ENCODE results near the gene KIR2DL4. TPM values are rescaled to one million over a fixed set of nuclear protein-coding genes. Genes with fewer than 3 reads are reported as not detected.
A peak's percentile ranks its signal among the peaks of the same experiment; 100 is the strongest.
"Not testable (repeated sequence)": the region's sequence is repeated elsewhere in the genome, so short reads cannot be mapped to it uniquely, and the experiment has no call there.

KIR2DL4 gene
- total RNA-seq (2022) (not detected in 2 replicates), Bru-seq, nascent RNA (not detected), BruChase-seq, experiment 1, labeled RNA remaining after a 6-hour chase (not detected), BruChase-seq, experiment 2, labeled RNA remaining after a 2-hour chase (not detected)
- long read RNA-seq = 0 reads

GRCh38 chr19:54803410-54803809, at the start of gene KIR2DL4:
KIR2DL4 (plus strand) TSS chr19:54803610; CDS start chr19:54803652, 42 bp downstream.
- Mint-ChIP-seq H3K36me3 (ENCODE audit: insufficient read depth, unreplicated experiment) (no peaks in the 10 kb centered on the region), H3K4me1 (ENCODE audit: low read depth, unreplicated experiment) (no peaks in the 10 kb centered on the region), H3K4me3 (ENCODE audit: low read depth, unreplicated experiment) (no peak within 1 kb of the TSS), H3K27ac (ENCODE audit: unreplicated experiment) (no peak within 1 kb of the TSS), H3K27me3 (ENCODE audit: unreplicated experiment) (peaks cover 84% of the 10 kb centered on the region), H3K9me3 (ENCODE audit: low read depth, unreplicated experiment) (peaks cover 6% of the 10 kb centered on the region)
- no TSS peak for BruUV-seq (replicated peaks)
- no peak for DNase-seq
- TF ChIP-seq CTCF (IDR thresholded peaks at IDR 0.05; ENCODE audit: unreplicated experiment) = no peak
- intact Hi-C loops (cut with micrococcal nuclease; ENCODE audit: unreplicated experiment) = no loop called here
- CTCF ChIA-PET = no interaction called here

GRCh38 chr19:54756204-54757110, 47.0 kb upstream of the KIR2DL4 start:
- H3K36me3 Mint-ChIP-seq (ENCODE audit: insufficient read depth, unreplicated experiment); CTCF ChIA-PET; intact Hi-C loops (cut with micrococcal nuclease; ENCODE audit: unreplicated experiment); H3K4me1 Mint-ChIP-seq (ENCODE audit: low read depth, unreplicated experiment); BruUV-seq (replicated peaks); H3K27ac Mint-ChIP-seq (ENCODE audit: unreplicated experiment); DNase-seq; H3K4me3 Mint-ChIP-seq (ENCODE audit: low read depth, unreplicated experiment): not testable (repeated sequence)
- Mint-ChIP-seq H3K9me3 (ENCODE audit: low read depth, unreplicated experiment) (peaks cover 13% of the 10 kb centered on the region), H3K27me3 (ENCODE audit: unreplicated experiment) (peaks cover 82% of the 10 kb centered on the region)

GRCh38 chr19:54758577-54758976, 44.8 kb upstream of the KIR2DL4 start:
- BruUV-seq (replicated peaks); H3K4me3 Mint-ChIP-seq (ENCODE audit: low read depth, unreplicated experiment); CTCF ChIA-PET; H3K36me3 Mint-ChIP-seq (ENCODE audit: insufficient read depth, unreplicated experiment); intact Hi-C loops (cut with micrococcal nuclease; ENCODE audit: unreplicated experiment); H3K27ac Mint-ChIP-seq (ENCODE audit: unreplicated experiment); H3K4me1 Mint-ChIP-seq (ENCODE audit: low read depth, unreplicated experiment); DNase-seq: not testable (repeated sequence)
- peaks cover 13% of the 10 kb centered on the region for H3K9me3 Mint-ChIP-seq (ENCODE audit: low read depth, unreplicated experiment)
- H3K27me3 Mint-ChIP-seq (ENCODE audit: unreplicated experiment) = peaks cover 70% of the 10 kb centered on the region

- H3K4me1 Mint-ChIP-seq (ENCODE audit: low read depth, unreplicated experiment); CTCF ChIA-PET; H3K36me3 Mint-ChIP-seq (ENCODE audit: insufficient read depth, unreplicated experiment); BruUV-seq (replicated peaks); H3K9me3 Mint-ChIP-seq (ENCODE audit: low read depth, unreplicated experiment); H3K27ac Mint-ChIP-seq (ENCODE audit: unreplicated experiment); intact Hi-C loops (cut with micrococcal nuclease; ENCODE audit: unreplicated experiment); DNase-seq; H3K4me3 Mint-ChIP-seq (ENCODE audit: low read depth, unreplicated experiment): not testable (repeated sequence)
- H3K27me3 Mint-ChIP-seq (ENCODE audit: unreplicated experiment) = peaks cover 78% of the 10 kb centered on the region
These were observed 39.2 kb upstream of the KIR2DL4 start for GRCh38 chr19:54764219-54764618.

GRCh38 chr19:54766464-54766863, 36.9 kb upstream of the KIR2DL4 start:
- intact Hi-C loops (cut with micrococcal nuclease; ENCODE audit: unreplicated experiment); H3K9me3 Mint-ChIP-seq (ENCODE audit: low read depth, unreplicated experiment); H3K4me3 Mint-ChIP-seq (ENCODE audit: low read depth, unreplicated experiment); BruUV-seq (replicated peaks); H3K4me1 Mint-ChIP-seq (ENCODE audit: low read depth, unreplicated experiment); DNase-seq; H3K36me3 Mint-ChIP-seq (ENCODE audit: insufficient read depth, unreplicated experiment); CTCF ChIA-PET; H3K27ac Mint-ChIP-seq (ENCODE audit: unreplicated experiment): not testable (repeated sequence)
- peaks cover 55% of the 10 kb centered on the region for H3K27me3 Mint-ChIP-seq (ENCODE audit: unreplicated experiment)

GRCh38 chr19:54769646-54770045, 33.8 kb upstream of the KIR2DL4 start, which contains the start of gene KIR2DL1:
KIR2DL1 (plus strand) TSS chr19:54769793; CDS start chr19:54769851, 58 bp downstream.
- H3K36me3 Mint-ChIP-seq (ENCODE audit: insufficient read depth, unreplicated experiment); H3K4me1 Mint-ChIP-seq (ENCODE audit: low read depth, unreplicated experiment); H3K27ac Mint-ChIP-seq (ENCODE audit: unreplicated experiment); H3K4me3 Mint-ChIP-seq (ENCODE audit: low read depth, unreplicated experiment); CTCF ChIA-PET; BruUV-seq (replicated peaks); DNase-seq; intact Hi-C loops (cut with micrococcal nuclease; ENCODE audit: unreplicated experiment): not testable (repeated sequence)
- Mint-ChIP-seq H3K9me3 (ENCODE audit: low read depth, unreplicated experiment) (peaks cover 17% of the 10 kb centered on the region), H3K27me3 (ENCODE audit: unreplicated experiment) (peaks cover 60% of the 10 kb centered on the region)

GRCh38 chr19:54770511-54770910, 32.9 kb upstream of the KIR2DL4 start:
- peaks cover 19% of the 10 kb centered on the region for H3K9me3 Mint-ChIP-seq (ENCODE audit: low read depth, unreplicated experiment)
- H3K27me3 Mint-ChIP-seq (ENCODE audit: unreplicated experiment) = peaks cover 60% of the 10 kb centered on the region
- H3K27ac Mint-ChIP-seq (ENCODE audit: unreplicated experiment); DNase-seq; CTCF ChIA-PET; H3K36me3 Mint-ChIP-seq (ENCODE audit: insufficient read depth, unreplicated experiment); BruUV-seq (replicated peaks); intact Hi-C loops (cut with micrococcal nuclease; ENCODE audit: unreplicated experiment); H3K4me3 Mint-ChIP-seq (ENCODE audit: low read depth, unreplicated experiment); H3K4me1 Mint-ChIP-seq (ENCODE audit: low read depth, unreplicated experiment): not testable (repeated sequence)

GRCh38 chr19:54771018-54771960, 32.1 kb upstream of the KIR2DL4 start:
- H3K36me3 Mint-ChIP-seq (ENCODE audit: insufficient read depth, unreplicated experiment); H3K27ac Mint-ChIP-seq (ENCODE audit: unreplicated experiment); intact Hi-C loops (cut with micrococcal nuclease; ENCODE audit: unreplicated experiment); H3K4me3 Mint-ChIP-seq (ENCODE audit: low read depth, unreplicated experiment); CTCF ChIA-PET; H3K4me1 Mint-ChIP-seq (ENCODE audit: low read depth, unreplicated experiment); BruUV-seq (replicated peaks): not testable (repeated sequence)
- peak; percentile 38 for DNase-seq
- Mint-ChIP-seq H3K9me3 (ENCODE audit: low read depth, unreplicated experiment) (peaks cover 19% of the 10 kb centered on the region), H3K27me3 (ENCODE audit: unreplicated experiment) (peaks cover 52% of the 10 kb centered on the region)

Data from Calu3 (cell line).